GM12878 (cell line): ENCODE measurements around the gene TMEM256. TPM values are rescaled to one million over a fixed set of nuclear protein-coding genes. Genes with fewer than 3 reads are reported as not detected.

ENCODE experiments used
- ATAC-seq: fragments of 200-7000 bp; cut with Tn5 transposase; 3 replicates; pipeline ENCODE4 v1.9.1; 2020; ENCODE audit warnings: mild to moderate bottlenecking, moderate library complexity
- BruUV-seq: library from RNA; stranded (reverse); fragments of 400-500 nt; replicated peaks from 2 replicates; lab custom pipeline; 2021; lab: Mats Ljungman, UMichigan
- CTCF ChIA-PET: fragments of 300-600 bp; sonication (Branson Sonifier 250); formaldehyde crosslinking; extraction: SDS; loops from one replicate; lab custom pipeline; 2021; ENCODE audit warnings: inconsistent platforms; lab: Yijun Ruan, JAX
- POLR2A ChIA-PET: fragments of 350-600 bp; formaldehyde crosslinking; extraction: SDS; loops from one replicate; lab custom pipeline; 2021; ENCODE audit warnings: inconsistent platforms; lab: Charles Lee
- RAD21 ChIA-PET: fragments of 300-600 bp; sonication (Branson Sonifier 250); formaldehyde crosslinking; loops from one replicate; lab custom pipeline; 2023; ENCODE audit warnings: antibody characterized with exemption; ENCODE audit not compliant: unreplicated experiment; lab: Charles Lee
- SMC1A ChIA-PET: fragments of 300-600 bp; sonication (Branson Sonifier 250); formaldehyde crosslinking; loops from one replicate; lab custom pipeline; 2023; ENCODE audit not compliant: unreplicated experiment, uncharacterized antibody; lab: Charles Lee
- DNase-seq: peaks from one replicate; pipeline ENCODE4 v3.0.0-alpha.2; 2011; ENCODE audit warnings: low read depth, low spot score
- FAIRE-seq: peaks from 3 replicates; lab custom pipeline; 2011; peaks lifted over from hg19 to GRCh38; lab: Jason Lieb, UNC
- H2AFZ ChIP-seq: 2 replicates; pipeline ENCODE4 v1.6.0; 2011; ENCODE audit warnings: low read depth, low read length, control low read depth; ENCODE audit not compliant: control insufficient read depth
- H3K27ac ChIP-seq: 2 replicates; pipeline ENCODE4 v1.5.1; 2011; ENCODE audit warnings: control low read depth; ENCODE audit not compliant: control insufficient read depth, insufficient read depth
- H3K27me3 ChIP-seq, 2 experiments: replicated peaks in 1 of 2; 2 replicates each; pipeline versions ENCODE4 v1.6.0 to v1.6.1; 2011; ENCODE audit warnings: low read length in 1 of 2; ENCODE audit not compliant: control insufficient read depth in 2 of 2, insufficient read depth in 2 of 2
- H3K36me3 ChIP-seq, 2 experiments: 2 replicates each; pipeline ENCODE4 v1.5.1; 2011; ENCODE audit warnings: low read length in 1 of 2; ENCODE audit not compliant: control insufficient read depth in 2 of 2, insufficient read depth in 2 of 2
- H3K4me1 ChIP-seq: 2 replicates; pipeline ENCODE4 v1.6.1; 2011; ENCODE audit warnings: mild to moderate bottlenecking, low read length, moderate library complexity, mixed read lengths; ENCODE audit not compliant: control insufficient read depth, insufficient read depth
- H3K4me2 ChIP-seq: 2 replicates; pipeline ENCODE4 v1.6.0; 2011; ENCODE audit warnings: control low read depth; ENCODE audit not compliant: control insufficient read depth, insufficient read depth
- H3K4me3 ChIP-seq: fragments of 200-600 bp; sonication (generic); 2 replicates; pipeline ENCODE4 v1.5.1; 2016
- H3K79me2 ChIP-seq: 2 replicates; pipeline ENCODE4 v1.6.0; 2011; ENCODE audit warnings: low read length; ENCODE audit not compliant: control insufficient read depth, insufficient read depth
- H3K9ac ChIP-seq: 2 replicates; pipeline ENCODE4 v1.8.0; 2011; ENCODE audit warnings: low read length, control low read depth, mixed read lengths; ENCODE audit not compliant: control insufficient read depth, insufficient read depth
- H3K9me3 ChIP-seq: replicated peaks from 3 replicates; pipeline ENCODE4 v1.5.1; 2011; ENCODE audit warnings: mild to moderate bottlenecking, low read length; ENCODE audit not compliant: control insufficient read depth, insufficient read depth
- H4K20me1 ChIP-seq: 2 replicates; pipeline ENCODE4 v1.6.0; 2011; ENCODE audit not compliant: control insufficient read depth, insufficient read depth
- FOS ChIP-seq: IDR thresholded peaks from 3 replicates; pipeline ENCODE4 v1.6.1; 2011; ENCODE audit warnings: borderline replicate concordance; ENCODE audit not compliant: insufficient read length; ENCODE audit errors: extremely low read depth
- KDM1A ChIP-seq: fragments of 200-600 bp; sonication (generic); IDR thresholded peaks from 2 replicates; pipeline ENCODE4 v1.6.1; 2016; ENCODE audit warnings: borderline replicate concordance
- RAD21 ChIP-seq: IDR thresholded peaks from 2 replicates; pipeline ENCODE4 v1.6.1; 2011; ENCODE audit warnings: mild to moderate bottlenecking, low read depth, low read length, moderate library complexity; ENCODE audit not compliant: insufficient read depth
- RFX5 ChIP-seq: IDR thresholded peaks from 2 replicates; pipeline ENCODE4 v1.6.1; 2011; ENCODE audit warnings: low read depth, low read length, improper control_type of control experiment
- SIN3A ChIP-seq: IDR thresholded peaks from 2 replicates; pipeline ENCODE4 v1.6.1; 2012; ENCODE audit warnings: low read depth, low read length, improper control_type of control experiment
- SPI1 ChIP-seq: IDR thresholded peaks from 2 replicates; pipeline ENCODE4 v1.6.1; 2011; ENCODE audit warnings: low read depth, mild to moderate bottlenecking, low read length, moderate library complexity, borderline replicate concordance; ENCODE audit not compliant: insufficient read depth
- TCF3 ChIP-seq: IDR thresholded peaks from 2 replicates; pipeline ENCODE4 v1.6.1; 2012; ENCODE audit warnings: low read depth, mild to moderate bottlenecking, low read length, borderline replicate concordance; ENCODE audit not compliant: insufficient read depth
- WGBS: methylation state at CpG from one replicate; pipeline ENCODE4 v1.1.6; 2016; ENCODE audit warnings: low lambda C conversion rate; ENCODE audit not compliant: insufficient replicate concordance, insufficient coverage; ENCODE audit errors: missing lambda C conversion rate; 5-methylcytosine and 5-hydroxymethylcytosine counted together
- in situ Hi-C: fragments of 300-500 bp; cut with MboI; formaldehyde crosslinking; loops from 9 replicates; pipeline ENCODE4 v1.14.3; 2018; ENCODE audit warnings: mixed read lengths
- intact Hi-C: fragments of 100-400 bp; cut with micrococcal nuclease; formaldehyde crosslinking; loops from one replicate; pipeline ENCODE4 v1.14.2; 2022; ENCODE audit not compliant: unreplicated experiment
- polyA plus RNA-seq, 11 experiments: library from polyadenylated mRNA; depleted of rRNA in 4 of 11; unstranded in 6 of 11; stranded (reverse) in 5 of 11; fragments of >200 nt; fragmentation: Nextera tagmentation in 4 of 11; fragmentation: Illumina TruSeq in 1 of 11; extraction: Ambion mirVana in 4 of 11; extraction: Trizol in 1 of 11; gene quantifications; 1 replicate in 1 of 11; 2 replicates in 10 of 11; pipeline versions ENCODE4 v1.2.1 to v1.2.3, GENCODE V29; 2011 to 2016; ENCODE audit warnings: inconsistent platforms in 2 of 11, missing spikeins in 2 of 11, low read depth in 1 of 11
- total RNA-seq, 4 experiments: library from RNA; depleted of rRNA in 3 of 4; stranded (reverse); fragments of >200 nt in 3 of 4; fragmentation: Illumina TruSeq in 1 of 4; extraction: Trizol in 1 of 4; gene quantifications; 2 replicates each; pipeline versions ENCODE4 v1.2.1 to v1.2.3, GENCODE V29; 2013 to 2021
- TF ChIP-seq, protein P1 (sequence below): fragments of 450-650 bp; IDR thresholded peaks from 2 replicates; pipeline ENCODE4 v1.6.1; 2017; ENCODE audit warnings: antibody characterized with exemption, mild to moderate bottlenecking, moderate library complexity
- TF ChIP-seq, protein P2 (sequence below): fragments of 450-650 bp; formaldehyde crosslinking; IDR thresholded peaks from 2 replicates; pipeline ENCODE4 v1.4.0; 2022; ENCODE audit warnings: mild to moderate bottlenecking, moderate library complexity
- TF ChIP-seq, protein P3 (sequence below): IDR thresholded peaks from 2 replicates; pipeline ENCODE4 v1.6.1; 2011; ENCODE audit warnings: borderline replicate concordance, low read depth, mild to moderate bottlenecking, moderate library complexity, mixed read lengths, low read length; ENCODE audit not compliant: insufficient read depth; ENCODE audit errors: extremely low read length

The TMEM256 gene
- total and polyA plus RNA-seq, 10 of the 15 experiments (the other 5 are each of a cell fraction or from before 2014, with no cell fraction given) = 57.3 to 342 (median 95.7) TPM

DNA sequence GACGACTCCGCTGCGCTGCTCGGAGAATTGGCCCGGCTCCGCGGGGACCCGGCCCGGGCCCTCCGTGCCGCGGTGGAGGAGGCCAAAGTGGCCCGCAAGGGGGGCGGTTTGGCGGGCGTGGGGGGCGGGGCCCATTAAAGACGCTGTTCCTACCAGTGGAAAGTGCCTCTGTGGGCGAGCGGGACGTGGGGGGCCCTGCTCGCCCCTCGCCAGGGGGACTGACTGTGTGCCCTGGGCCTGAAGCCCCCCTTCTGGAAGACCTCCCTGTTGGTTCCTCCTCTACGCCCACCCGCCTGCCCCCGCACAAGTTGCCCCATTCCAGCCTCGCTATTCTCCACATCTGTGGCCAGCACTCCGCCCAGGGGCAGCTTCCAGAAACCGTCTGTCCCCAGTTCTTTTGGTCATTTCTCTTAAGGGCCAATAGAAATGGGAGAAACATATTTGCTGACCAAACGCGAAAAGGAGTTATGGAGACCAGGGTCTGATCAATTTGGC lies 33.5 kb upstream of the TMEM256 start:
- in situ Hi-C loops (no loop called here), intact Hi-C loops (loop anchor here (5.0 to 10.0 kb wide), 4 partner anchors 35 to 393 kb away; partner anchors contain the start of genes KCTD11, SENP3, SLC16A11 and TMEM256)
- 70% methylated on average over 30 of the region's 31 CpGs for WGBS
- no TSS peak for BruUV-seq
- Histone ChIP-seq H3K9ac (no peak overlapping the region), H2AFZ (no peak overlapping the region), H3K79me2 (peaks cover 6% of the 10 kb centered on the region), H3K36me3 (no peaks in the 10 kb centered on the region), H4K20me1 (no peaks in the 10 kb centered on the region), H3K4me2 (peak overlapping the region; percentile 85), H3K9me3 (no peaks in the 10 kb centered on the region), H3K27ac (no peak overlapping the region), H3K4me1 (peaks cover 29% of the 10 kb centered on the region), H3K4me3 (peak overlapping the region; percentile 33; the same call in 1 of the 2 replicates), H3K27me3 (peaks cover 0 to 4% of the 10 kb centered on the region in 2 experiments; a peak in 2 of 4 replicates)
- FAIRE-seq (no peak), ATAC-seq (no peak), DNase-seq (no peak)
- POLR2A ChIA-PET = interaction anchor here (1.3 to 8.2 kb wide), 6 partner anchors 8 to 81 kb away, joined by 3 to 63 read pairs (median 10); partner anchors contain the start of genes CHRNB1, POLR2A and ZBTB4
- TF ChIP-seq SIN3A (no peak), KDM1A (no peak), FOS (no peak), SPI1 (no peak), RAD21 (no peak), TCF3 (no peak), RFX5 (no peak)
- TF ChIP-seq, protein P1, sequence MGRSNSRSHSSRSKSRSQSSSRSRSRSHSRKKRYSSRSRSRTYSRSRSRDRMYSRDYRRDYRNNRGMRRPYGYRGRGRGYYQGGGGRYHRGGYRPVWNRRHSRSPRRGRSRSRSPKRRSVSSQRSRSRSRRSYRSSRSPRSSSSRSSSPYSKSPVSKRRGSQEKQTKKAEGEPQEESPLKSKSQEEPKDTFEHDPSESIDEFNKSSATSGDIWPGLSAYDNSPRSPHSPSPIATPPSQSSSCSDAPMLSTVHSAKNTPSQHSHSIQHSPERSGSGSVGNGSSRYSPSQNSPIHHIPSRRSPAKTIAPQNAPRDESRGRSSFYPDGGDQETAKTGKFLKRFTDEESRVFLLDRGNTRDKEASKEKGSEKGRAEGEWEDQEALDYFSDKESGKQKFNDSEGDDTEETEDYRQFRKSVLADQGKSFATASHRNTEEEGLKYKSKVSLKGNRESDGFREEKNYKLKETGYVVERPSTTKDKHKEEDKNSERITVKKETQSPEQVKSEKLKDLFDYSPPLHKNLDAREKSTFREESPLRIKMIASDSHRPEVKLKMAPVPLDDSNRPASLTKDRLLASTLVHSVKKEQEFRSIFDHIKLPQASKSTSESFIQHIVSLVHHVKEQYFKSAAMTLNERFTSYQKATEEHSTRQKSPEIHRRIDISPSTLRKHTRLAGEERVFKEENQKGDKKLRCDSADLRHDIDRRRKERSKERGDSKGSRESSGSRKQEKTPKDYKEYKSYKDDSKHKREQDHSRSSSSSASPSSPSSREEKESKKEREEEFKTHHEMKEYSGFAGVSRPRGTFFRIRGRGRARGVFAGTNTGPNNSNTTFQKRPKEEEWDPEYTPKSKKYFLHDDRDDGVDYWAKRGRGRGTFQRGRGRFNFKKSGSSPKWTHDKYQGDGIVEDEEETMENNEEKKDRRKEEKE = no peak
- TF ChIP-seq, protein P2, sequence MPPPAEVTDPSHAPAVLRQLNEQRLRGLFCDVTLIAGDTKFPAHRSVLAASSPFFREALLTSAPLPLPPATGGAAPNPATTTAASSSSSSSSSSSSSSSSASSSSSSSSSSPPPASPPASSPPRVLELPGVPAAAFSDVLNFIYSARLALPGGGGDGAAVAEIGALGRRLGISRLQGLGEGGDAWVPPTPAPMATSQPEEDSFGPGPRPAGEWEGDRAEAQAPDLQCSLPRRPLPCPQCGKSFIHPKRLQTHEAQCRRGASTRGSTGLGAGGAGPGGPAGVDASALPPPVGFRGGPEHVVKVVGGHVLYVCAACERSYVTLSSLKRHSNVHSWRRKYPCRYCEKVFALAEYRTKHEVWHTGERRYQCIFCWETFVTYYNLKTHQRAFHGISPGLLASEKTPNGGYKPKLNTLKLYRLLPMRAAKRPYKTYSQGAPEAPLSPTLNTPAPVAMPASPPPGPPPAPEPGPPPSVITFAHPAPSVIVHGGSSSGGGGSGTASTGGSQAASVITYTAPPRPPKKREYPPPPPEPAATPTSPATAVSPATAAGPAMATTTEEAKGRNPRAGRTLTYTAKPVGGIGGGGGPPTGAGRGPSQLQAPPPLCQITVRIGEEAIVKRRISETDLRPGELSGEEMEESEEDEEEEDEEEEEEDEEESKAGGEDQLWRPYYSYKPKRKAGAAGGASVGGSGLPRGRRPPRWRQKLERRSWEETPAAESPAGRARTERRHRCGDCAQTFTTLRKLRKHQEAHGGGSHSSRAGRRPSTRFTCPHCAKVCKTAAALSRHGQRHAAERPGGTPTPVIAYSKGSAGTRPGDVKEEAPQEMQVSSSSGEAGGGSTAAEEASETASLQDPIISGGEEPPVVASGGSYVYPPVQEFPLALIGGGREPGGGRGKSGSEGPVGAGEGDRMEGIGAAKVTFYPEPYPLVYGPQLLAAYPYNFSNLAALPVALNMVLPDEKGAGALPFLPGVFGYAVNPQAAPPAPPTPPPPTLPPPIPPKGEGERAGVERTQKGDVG (CRISPR knock-in tag) = no peak
- TF ChIP-seq, protein P3, sequence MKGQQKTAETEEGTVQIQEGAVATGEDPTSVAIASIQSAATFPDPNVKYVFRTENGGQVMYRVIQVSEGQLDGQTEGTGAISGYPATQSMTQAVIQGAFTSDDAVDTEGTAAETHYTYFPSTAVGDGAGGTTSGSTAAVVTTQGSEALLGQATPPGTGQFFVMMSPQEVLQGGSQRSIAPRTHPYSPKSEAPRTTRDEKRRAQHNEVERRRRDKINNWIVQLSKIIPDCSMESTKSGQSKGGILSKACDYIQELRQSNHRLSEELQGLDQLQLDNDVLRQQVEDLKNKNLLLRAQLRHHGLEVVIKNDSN = no peak
- CTCF ChIA-PET = interaction anchor here (0.7 to 3.4 kb wide), 18 partner anchors 9 to 973 kb away, joined by 3 to 58 read pairs (median 6); partner anchors contain the start of genes ACAP1, CD68, CHRNB1 and POLR2A
- RAD21 ChIA-PET = interaction anchor here (0.8 to 3.0 kb wide), 11 partner anchors 34 to 250 kb away, joined by 3 to 21 read pairs (median 5); partner anchors contain the start of genes CD68, MPDU1, POLR2A and TMEM256
- SMC1A ChIA-PET = interaction anchor here (1.3 to 3.4 kb wide), 3 partner anchors 82 to 124 kb away, joined by 5 to 35 read pairs (median 5); partner anchors contain the start of gene TNFSF13
